HEK293 (cell line): ENCODE results near the gene SORCS3.

Experiments used
- CTCF ChIP-seq: fragments of 450-650 bp; formaldehyde crosslinking; IDR thresholded peaks from 2 replicates; pipeline ENCODE4 v1.5.1; 2016; ENCODE audit warnings: missing biosample characterization, missing genetic modification characterization
- REST ChIP-seq: fragments of 450-650 bp; formaldehyde crosslinking; IDR thresholded peaks from 2 replicates; pipeline ENCODE4 v1.5.1; 2016; ENCODE audit warnings: missing biosample characterization, missing genetic modification characterization
- ZNF549 ChIP-seq: fragments of 450-650 bp; IDR thresholded peaks from 2 replicates; pipeline ENCODE4 v1.5.1; 2018; ENCODE audit warnings: missing biosample characterization, missing genetic modification characterization, mild to moderate bottlenecking, inconsistent platforms, moderate library complexity

GRCh38 chr10:105140600-105140999 lies 499.5 kb downstream of the SORCS3 start:
- TF ChIP-seq ZNF549 (tag by site-specific recombination) (no peak), CTCF (no peak), REST (tag by site-specific recombination) (no peak)
